ENCODE data around the gene ATXN10. TPM values are rescaled to one million over a fixed set of nuclear protein-coding genes. Genes with fewer than 3 reads are reported as not detected.

Gene ATXN10
- total RNA-seq, 4 donors from 2014 or later: 110 to 145 (median 134) TPM

GRCh38 chr22:45642986-45643385 lies 28.6 kb upstream of the ATXN10 start:
- Histone ChIP-seq H3K9me3 (no peaks in the 10 kb centered on the region), H3K4me3 (replicated peaks in 1 of 3) (no peak overlapping the region), H3K27ac (no peak overlapping the region), H3K4me1 (peaks cover 10 to 19% of the 10 kb centered on the region in 2 donors), H3K36me3 (no peaks in the 10 kb centered on the region), H3K27me3 (no peaks in the 10 kb centered on the region)
- WGBS, 2 donors: 54 to 73% methylated on average over 2 of the region's 2 CpGs
- intact Hi-C loops (cut with DNase I): loop anchor here (5.0 to 10.0 kb wide), 2 partner anchors 66 to 222 kb away; no protein-coding TSS in a partner anchor
- DNase-seq: no peak
- no peak for TF ChIP-seq POLR2A (IDR thresholded peaks at IDR 0.05)
- no peak for TF ChIP-seq CTCF (IDR thresholded peaks at IDR 0.05)

DNA sequence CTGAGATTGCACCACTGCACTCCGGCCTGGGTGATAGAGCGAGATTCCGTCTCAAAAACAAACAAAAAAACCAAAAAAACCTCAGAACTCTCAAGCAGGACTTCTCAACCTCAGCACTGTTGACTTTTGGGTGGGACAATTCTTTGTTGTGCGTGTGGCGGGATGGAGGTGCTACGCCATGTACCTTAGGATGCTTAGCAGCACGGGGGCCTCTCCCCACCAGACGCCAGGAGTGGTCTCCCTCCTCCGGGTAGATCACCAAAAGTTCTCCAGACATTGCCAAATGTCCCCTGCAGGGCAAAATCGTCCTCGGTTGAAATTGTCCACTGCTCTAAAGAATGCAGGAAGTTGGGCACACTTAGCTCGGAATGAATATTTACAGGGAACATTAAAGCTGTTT lies 26.9 kb upstream of the ATXN10 start:
- no peaks in the 10 kb centered on the region for H3K27me3 ChIP-seq
- no peaks in the 10 kb centered on the region for H3K36me3 ChIP-seq
- WGBS, 2 donors: 70 to 71% methylated on average over 12 of the region's 12 CpGs
- H3K9me3 ChIP-seq: no peaks in the 10 kb centered on the region
- DNase-seq: no peak
- TF ChIP-seq POLR2A (IDR thresholded peaks at IDR 0.05) (no peak), CTCF (IDR thresholded peaks at IDR 0.05) (no peak)
- no peak overlapping the region for H3K4me3 ChIP-seq (replicated peaks in 1 of 3)
- H3K27ac ChIP-seq: peak overlapping the region in 2 of 3 donors; percentile 49 to 77
- intact Hi-C loops (cut with DNase I): loop anchor here (5.0 to 10.0 kb wide), 2 partner anchors 67 to 220 kb away; no protein-coding TSS in a partner anchor
- H3K4me1 ChIP-seq: peaks cover 16 to 28% of the 10 kb centered on the region in 2 donors

GRCh38 chr22:45645150-45645525 lies 26.5 kb upstream of the ATXN10 start:
- Histone ChIP-seq H3K27ac (peak overlapping the region in 2 of 3 donors; percentile 49 to 77), H3K36me3 (no peaks in the 10 kb centered on the region), H3K27me3 (no peaks in the 10 kb centered on the region), H3K4me1 (peaks cover 16 to 28% of the 10 kb centered on the region in 2 donors), H3K9me3 (no peaks in the 10 kb centered on the region), H3K4me3 (replicated peaks in 1 of 3) (peak overlapping the region in 1 of 3 donors; percentile 20)
- TF ChIP-seq POLR2A (IDR thresholded peaks at IDR 0.05) (no peak), CTCF (IDR thresholded peaks at IDR 0.05) (no peak)
- peak; percentile 40 to 49 for DNase-seq
- intact Hi-C loops (cut with DNase I): loop anchor here (10.0 kb wide), 1 partner anchor 220 kb away; no protein-coding TSS in a partner anchor
- WGBS, 2 donors: 19 to 29% methylated on average over 12 to 13 of the region's 16 CpGs

- no peaks in the 10 kb centered on the region for H3K9me3 ChIP-seq
- H3K4me1 ChIP-seq: peaks cover 16 to 28% of the 10 kb centered on the region in 2 donors
- no peaks in the 10 kb centered on the region for H3K36me3 ChIP-seq
- peak overlapping the region in 1 of 3 donors; percentile 20 for H3K4me3 ChIP-seq (replicated peaks in 1 of 3)
- DNase-seq: peak; percentile 78 to 79
- intact Hi-C loops (cut with DNase I): loop anchor here (10.0 kb wide), 1 partner anchor 219 kb away; no protein-coding TSS in a partner anchor
- peak overlapping the region in 2 of 3 donors; percentile 49 to 77 for H3K27ac ChIP-seq
- 37 to 53% methylated on average over 27 to 35 of the region's 54 CpGs for WGBS, 2 donors
- no peak for TF ChIP-seq POLR2A (IDR thresholded peaks at IDR 0.05)
- peak; percentile 48 to 98 (median 86) for TF ChIP-seq CTCF (IDR thresholded peaks at IDR 0.05)
- no peaks in the 10 kb centered on the region for H3K27me3 ChIP-seq
These were observed 25.9 kb upstream of the ATXN10 start for GRCh38 chr22:45645526-45646414.
